ENCODE data around the gene KRIT1.

The KRIT1 gene

DNA sequence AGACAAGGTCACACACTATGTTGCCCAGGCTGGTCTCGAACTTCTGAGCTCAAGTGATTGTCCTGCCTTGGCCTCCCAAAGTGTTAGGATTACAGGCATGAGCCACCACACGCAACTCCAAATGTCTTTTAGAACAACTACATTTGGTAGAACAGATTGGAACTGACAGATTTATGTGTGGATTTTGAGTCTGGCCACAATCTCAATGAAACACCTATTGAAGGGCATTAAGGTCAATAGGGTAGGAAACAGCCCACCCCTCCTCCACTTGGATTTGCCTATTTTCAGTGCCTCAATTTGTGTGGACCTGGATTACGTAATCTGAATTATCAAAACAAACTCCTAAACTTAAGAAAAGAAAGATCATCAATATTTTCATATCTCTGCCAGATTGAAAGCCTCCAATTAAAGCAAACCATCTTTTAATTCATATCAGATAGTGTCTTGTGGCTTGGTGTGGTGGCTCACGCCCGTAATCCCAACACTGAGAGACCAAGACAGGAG is 95.9 kb downstream of the KRIT1 start:
- TF ChIP-seq RAD21 (IDR thresholded peaks at IDR 0.05; ENCODE audit: low read depth) (no peak), TCF12 (IDR thresholded peaks at IDR 0.05; ENCODE audit: low read depth) (no peak), FOXM1 (IDR thresholded peaks at IDR 0.05; ENCODE audit: borderline replicate concordance, low read depth) (no peak), YY1 (IDR thresholded peaks at IDR 0.05; ENCODE audit: low read depth) (no peak), TEAD4 (IDR thresholded peaks at IDR 0.05) (no peak), REST (IDR thresholded peaks at IDR 0.05; ENCODE audit: low read depth) (no peak)
- TF ChIP-seq, protein P1, sequence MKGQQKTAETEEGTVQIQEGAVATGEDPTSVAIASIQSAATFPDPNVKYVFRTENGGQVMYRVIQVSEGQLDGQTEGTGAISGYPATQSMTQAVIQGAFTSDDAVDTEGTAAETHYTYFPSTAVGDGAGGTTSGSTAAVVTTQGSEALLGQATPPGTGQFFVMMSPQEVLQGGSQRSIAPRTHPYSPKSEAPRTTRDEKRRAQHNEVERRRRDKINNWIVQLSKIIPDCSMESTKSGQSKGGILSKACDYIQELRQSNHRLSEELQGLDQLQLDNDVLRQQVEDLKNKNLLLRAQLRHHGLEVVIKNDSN (IDR thresholded peaks at IDR 0.05): no peak
